GM12891 (cell line): ENCODE measurements around the gene NEDD1.

Experiments
- PAX5 ChIP-seq: IDR thresholded peaks from 2 replicates; pipeline ENCODE4 v1.6.1; 2011; ENCODE audit warnings: low read length, moderate library complexity, mild to moderate bottlenecking; ENCODE audit not compliant: insufficient read depth, severe bottlenecking
- POLR2A ChIP-seq: IDR thresholded peaks from 2 replicates; pipeline ENCODE4 v1.6.1; 2011; ENCODE audit warnings: low read depth, low read length, control low read depth

DNA sequence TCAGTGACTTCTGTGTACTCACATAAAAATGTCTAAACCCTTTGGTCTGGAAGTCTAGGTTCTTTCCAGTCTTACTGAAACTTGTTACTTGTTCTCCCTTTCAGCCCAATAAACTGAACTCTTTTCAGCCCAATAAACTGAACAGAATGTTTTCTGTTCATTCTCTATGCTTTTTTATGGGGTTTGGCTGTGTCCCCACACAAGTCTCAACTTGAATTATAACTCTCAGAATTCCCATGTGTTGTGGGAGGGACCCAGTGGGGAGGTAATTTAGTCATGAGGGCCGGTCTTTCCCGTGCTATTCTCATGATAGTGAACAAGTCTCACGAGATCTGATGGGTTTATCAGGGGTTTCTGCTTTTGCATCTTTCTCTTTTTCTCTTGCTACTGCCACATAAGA, 15.0 kb upstream of the NEDD1 start:
- TF ChIP-seq PAX5 (no peak), POLR2A (no peak)
